Stimulated activated CD4-positive, alpha-beta T cell treated with anti-CD3 and anti-CD28 coated beads, Interleukin-12 subunit alpha, Interleukin-12 subunit beta, amount 100 ng/mL, for 4 hours (primary cell): ENCODE results near the gene SLC2A4.
A peak's percentile ranks its signal among the peaks of the same experiment; 100 is the strongest.
"Not testable (repeated sequence)": the region's sequence is repeated elsewhere in the genome, so short reads cannot be mapped to it uniquely, and the experiment has no call there.

Source experiments
- DNase-seq: peaks from one replicate; pipeline ENCODE4 v3.0.0-alpha.2; 2020

SLC2A4 gene

DNA sequence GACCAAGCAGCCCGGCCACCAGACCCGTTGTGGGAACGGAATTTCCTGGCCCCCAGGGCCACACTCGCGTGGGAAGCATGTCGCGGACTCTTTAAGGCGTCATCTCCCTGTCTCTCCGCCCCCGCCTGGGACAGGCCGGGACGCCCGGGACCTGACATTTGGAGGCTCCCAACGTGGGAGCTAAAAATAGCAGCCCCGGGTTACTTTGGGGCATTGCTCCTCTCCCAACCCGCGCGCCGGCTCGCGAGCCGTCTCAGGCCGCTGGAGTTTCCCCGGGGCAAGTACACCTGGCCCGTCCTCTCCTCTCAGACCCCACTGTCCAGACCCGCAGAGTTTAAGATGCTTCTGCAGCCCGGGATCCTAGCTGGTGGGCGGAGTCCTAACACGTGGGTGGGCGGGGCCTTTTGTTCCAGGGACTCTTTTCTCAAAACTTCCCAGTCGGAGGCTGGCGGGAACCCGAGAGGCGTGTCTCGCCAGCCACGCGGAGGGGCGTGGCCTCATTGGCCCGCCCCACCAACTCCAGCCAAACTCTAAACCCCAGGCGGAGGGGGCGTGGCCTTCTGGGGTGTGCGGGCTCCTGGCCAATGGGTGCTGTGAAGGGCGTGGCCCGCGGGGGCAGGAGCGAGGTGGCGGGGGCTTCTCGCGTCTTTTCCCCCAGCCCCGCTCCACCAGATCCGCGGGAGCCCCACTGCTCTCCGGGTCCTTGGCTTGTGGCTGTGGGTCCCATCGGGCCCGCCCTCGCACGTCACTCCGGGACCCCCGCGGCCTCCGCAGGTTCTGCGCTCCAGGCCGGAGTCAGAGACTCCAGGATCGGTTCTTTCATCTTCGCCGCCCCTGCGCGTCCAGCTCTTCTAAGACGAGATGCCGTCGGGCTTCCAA lies at the start of gene SLC2A4:
Gene SLC2A4, plus strand, starts transcription at position 645 of the 879 bp plus-strand sequence. Its CDS starts 217 bp downstream, at position 862.
- peak; percentile 91 for DNase-seq

DNA sequence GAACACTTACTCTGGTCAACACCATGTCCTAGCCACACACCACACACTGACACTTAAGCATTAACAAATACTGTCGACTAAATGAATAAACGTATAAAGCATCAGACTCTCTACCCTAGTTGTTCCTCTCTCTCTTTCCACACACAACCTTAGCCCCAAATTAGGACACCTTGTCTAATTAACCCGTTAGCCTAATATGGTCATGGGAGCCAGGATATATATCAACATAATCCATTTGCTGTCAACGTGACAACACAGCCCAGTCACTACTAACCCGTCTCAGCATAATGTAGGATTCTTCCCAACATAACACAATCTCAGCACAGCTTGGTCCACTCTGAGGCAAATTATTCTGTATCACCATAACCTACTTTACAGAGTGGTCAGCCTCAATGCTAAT lies 49.4 kb upstream of the SLC2A4 start:
- DNase-seq, result no peak

DNA sequence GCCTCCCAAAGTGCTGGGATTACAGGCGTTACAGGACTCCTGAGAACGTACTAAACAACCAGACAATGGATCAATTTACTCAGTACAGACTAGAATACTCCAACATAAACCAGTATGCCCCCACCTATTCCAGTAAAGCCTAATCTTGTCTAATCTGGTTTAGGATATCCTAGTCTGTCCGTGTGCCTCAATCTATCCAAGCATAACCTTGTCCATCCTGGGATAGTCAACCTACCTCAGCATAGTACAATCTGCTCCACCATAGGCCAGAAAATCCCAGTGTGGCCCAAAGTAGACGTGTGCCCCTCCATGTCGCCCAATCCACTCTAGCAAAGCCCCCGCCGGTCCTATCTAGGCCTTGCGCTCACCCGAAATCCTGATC lies 47.8 kb upstream of the SLC2A4 start:
- DNase-seq, result no peak

DNA sequence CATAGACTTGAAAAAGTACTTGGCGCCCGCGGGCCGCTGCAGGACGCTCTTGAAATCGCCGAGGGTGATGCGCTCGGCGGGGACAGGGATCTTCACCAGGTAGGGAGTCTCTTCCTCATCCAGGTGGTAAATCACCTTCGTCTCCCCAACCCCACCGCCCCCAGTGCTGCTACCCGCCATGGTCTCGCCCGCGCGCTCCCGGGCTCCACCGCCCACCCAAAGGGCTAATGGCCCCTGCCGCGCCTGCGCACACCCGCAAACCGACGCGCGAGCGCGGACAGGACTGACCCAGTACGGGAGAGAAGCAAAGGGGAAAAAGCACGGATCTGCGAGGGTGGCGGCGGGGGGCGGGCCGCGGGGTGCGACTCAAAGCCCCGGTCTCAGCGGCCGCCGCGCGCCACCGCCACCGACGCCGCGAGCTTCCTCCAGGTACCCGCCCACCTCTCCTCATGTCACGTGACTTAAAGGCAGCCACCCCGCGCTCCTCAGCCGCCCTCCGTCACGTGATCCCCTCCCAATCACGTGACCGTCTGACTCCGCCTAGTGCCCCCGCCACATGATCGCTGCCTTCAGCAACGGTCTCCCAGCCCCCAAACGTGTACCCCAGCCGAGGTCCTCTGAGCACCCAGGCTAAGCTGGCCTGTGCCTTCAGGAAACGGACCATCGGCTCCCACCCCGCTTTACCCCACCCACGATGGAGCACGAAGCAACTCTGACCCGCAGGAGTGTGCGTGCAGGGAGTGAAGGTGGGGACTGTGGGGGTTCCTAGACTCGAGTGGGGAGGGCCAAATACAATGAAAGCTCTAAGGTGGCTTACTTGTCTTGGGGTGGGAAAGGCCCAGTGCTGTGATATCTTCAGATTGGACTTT lies 47.2 kb upstream of the SLC2A4 start, which contains the start of gene DVL2:
Gene DVL2, minus strand, starts transcription at position 435 of the 869 bp plus-strand sequence. Its CDS starts 255 bp downstream, at position 180.
- DNase-seq, result peak; percentile 93

DNA sequence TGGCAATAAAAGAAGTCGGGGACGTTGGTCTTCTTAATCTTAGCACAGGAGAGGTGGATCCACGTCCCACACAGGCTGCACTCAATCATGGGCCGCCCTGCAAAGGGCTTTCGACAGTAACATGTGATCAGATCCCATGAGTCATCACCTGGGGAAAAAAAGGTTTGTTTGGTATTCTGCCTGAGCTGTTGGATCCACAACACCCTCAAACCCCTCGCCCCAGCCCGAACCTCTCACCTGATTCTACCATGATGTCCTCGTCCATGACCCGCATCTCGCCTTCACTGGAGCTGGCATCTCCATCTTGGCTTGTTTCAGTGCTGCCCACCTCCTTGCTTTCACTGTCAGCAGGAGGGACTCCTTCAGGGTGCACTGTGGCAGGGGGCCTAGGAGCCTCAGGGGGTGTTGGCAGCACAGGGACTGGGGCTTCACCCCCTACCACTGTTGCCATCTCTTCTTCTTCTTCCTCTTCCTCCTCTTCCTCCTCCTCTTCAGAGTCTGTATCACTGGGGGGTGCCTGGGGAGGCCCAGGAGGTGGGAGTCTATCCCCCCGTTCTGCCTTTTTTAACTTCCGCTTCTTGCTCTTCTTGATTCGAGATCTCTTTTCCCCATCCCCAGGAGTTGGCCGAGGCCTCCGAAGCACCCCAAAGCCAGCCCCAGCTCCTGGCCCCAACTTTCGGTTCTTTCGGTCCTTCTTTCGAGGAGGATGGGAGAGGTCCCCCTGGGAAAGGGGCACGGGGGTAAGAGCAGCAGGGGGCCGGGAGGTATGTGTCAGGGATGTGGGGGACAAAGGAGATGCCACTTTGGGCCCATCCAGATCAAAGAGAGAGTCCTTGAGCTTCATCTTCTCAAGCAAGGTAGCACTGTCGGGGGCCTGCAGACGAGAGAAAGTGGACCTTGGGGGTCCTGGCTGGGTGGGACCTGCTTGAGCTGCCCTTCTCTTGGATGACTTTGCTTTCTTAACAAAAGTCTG lies 45.5 kb upstream of the SLC2A4 start:
- DNase-seq, result no peak

DNA sequence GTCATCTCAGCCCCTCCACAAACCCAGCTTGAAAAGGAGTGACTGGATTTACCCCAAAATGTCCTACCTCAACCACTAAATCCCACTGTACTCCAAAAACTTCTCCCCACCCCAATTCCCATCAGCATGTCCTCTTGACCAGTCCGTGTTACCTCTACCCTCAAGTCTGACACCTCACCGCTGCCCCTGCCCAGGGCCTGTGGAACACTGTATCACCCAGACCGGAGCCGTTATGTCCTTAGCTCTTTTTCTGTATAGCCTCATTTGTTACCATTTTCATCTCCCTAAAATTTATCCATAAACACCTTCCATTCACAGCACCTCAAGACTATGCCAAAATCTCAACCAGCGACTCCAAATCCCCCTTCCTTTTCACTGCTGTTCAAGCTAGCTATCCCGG lies 44.7 kb upstream of the SLC2A4 start:
- no peak for DNase-seq

DNA sequence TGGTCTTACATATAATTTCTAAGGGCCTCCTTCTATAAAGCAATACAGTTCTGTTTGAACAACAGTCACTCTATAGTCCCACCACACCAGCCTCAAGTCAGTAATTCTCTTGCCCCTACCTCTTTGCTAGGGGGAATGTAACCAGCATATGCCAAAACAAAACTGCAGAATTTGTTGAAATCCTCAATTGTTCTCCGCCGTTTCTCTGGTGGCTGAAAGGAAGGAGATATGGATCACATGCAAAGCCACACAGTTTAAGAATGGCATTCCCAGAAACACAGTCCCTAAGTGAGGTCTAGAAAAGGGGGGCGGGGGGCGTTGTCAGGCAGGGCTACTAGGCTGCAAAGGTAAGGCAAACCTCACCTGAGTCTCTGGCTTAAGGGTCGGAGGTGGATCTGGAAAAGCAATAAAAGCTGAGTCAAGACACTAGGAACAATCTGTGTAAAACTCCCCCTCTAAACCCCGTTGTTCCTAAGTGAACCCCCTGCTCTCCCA lies 44.2 kb upstream of the SLC2A4 start:
- DNase-seq, result no peak

DNA sequence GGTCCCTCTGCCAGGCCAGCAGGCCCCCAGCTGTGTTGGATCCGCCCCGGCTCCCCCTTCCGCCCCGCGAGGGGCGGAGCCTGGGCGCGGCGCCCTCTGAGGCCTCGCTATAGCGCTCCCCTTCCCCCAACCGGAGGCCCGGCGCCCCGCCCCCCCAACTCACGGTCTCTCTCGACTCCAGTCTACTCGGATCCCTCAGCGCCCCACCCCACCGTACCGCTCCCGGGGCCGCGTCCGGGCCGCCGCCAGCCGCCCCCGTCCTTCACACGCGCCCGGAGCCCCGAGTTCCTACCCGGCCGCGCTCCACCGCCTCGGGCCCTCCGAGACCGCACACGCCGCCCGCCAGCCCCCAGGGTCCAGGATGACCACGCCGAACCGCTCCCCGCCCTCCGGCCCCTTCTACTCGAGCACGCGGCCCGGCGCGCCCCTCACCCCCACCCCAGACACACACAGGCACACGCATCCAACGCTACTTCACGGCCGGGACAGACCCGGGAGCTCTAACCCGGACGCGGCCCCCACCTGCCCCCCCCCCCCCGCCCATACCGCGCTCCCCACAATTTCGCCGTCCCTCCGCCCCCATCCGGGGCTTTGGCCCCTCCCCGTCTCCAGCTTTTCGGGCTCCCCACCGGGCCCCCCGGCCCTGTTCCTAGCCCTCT lies 43.6 kb upstream of the SLC2A4 start:
- DNase-seq, result peak; percentile 91

DNA sequence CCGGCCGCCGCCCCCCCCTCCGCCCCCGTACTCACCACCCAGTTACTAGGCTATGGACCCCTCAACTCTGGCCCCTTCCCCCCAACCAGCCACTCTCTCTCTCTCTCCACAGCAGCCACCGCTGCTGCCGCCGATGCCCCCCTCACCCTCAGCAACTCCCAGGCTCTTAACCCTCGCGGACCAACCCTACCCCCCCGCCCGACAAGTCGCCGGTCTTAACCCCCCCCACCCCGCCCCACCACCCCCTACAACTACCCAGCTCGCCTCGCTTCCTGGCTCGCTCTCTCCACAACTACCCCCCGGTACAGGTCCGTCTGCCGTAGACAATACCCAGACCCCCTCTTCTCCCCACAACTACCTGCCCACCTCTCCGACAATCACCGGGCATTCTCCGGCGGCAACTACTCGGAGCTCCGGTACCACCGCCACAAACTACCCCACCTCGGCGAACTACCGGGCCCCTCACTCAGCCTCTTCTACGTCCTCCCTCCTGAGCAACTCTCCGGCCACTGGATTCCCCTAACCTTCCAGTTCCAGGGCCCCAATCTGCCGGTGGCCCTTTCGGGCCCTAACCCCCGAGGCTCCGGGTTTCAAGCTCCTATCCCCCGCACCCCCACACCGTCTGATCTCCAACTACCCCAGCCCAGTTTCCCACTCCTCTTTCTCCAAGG lies 43.0 kb upstream of the SLC2A4 start:
- peak; percentile 41 for DNase-seq

DNA sequence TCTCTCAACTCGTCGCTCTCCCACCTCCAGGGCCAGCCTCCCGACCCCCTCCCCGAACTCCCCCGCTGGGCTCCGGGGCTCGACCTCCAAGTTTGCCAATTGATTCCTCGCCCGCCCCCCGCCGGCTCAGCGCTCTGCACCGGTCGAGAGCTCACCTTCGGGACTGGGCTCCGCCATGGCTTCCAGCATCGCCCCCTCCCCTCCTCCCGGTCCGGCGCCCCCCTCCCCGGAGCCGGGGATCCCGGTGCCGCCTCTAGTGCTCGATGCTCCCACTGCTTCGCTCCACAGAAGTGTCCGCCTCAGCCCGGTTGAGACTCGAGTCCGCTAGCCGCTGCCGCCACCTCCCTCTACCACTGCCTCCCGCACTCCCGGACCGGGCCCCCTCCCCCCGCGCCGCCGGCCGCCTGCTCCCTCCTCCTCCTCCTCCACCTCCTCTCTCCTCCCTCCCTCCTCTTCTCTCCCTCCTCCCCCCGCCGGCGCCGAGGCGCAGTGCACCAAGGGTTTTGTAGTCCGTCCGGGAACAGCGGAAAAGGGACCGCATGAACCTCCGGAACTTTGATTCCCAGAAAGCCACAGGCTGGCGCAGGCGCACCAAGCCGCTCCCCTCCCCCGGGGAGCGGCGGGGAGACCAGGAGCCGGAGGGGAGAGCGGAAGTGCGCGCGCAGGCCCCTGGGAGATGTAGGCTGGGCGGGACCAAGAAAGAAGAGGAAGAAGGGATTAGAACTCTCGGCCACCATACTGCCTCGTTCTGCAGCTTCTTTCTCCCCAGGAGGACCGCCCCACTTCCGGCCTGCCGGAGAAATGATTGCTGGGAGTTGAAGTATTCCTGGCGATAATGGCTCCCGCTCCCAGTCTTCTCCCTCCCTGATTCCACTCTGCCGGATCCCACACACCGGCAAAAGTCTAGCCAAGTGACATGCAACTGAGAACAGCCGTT lies 42.2 kb upstream of the SLC2A4 start, which contains the start of gene PHF23:
Gene PHF23, minus strand, starts transcription at position 367 of the 937 bp plus-strand sequence. Its CDS starts 178 bp downstream, at position 189.
- peak; percentile 97 for DNase-seq

DNA sequence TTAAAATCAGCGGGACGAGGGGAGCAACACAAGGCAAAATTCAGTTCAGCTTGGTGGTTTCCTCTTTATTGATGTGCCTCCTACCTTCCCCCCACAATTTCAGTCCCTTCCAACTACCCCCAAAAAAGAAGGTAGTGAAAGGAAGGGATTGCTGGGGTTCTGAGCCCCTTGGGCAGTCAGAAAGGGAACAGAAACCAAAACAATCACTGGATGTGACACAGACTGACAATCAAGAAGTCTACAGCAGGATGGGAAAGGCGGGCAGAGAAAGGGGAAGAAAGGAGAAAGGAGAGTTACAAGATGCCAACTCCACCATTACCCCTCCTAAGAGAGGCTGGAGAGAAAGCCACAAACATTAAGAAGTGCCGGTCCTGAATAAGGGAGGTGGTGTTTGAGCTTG lies 41.1 kb upstream of the SLC2A4 start:
- DNase-seq, result no peak

DNA sequence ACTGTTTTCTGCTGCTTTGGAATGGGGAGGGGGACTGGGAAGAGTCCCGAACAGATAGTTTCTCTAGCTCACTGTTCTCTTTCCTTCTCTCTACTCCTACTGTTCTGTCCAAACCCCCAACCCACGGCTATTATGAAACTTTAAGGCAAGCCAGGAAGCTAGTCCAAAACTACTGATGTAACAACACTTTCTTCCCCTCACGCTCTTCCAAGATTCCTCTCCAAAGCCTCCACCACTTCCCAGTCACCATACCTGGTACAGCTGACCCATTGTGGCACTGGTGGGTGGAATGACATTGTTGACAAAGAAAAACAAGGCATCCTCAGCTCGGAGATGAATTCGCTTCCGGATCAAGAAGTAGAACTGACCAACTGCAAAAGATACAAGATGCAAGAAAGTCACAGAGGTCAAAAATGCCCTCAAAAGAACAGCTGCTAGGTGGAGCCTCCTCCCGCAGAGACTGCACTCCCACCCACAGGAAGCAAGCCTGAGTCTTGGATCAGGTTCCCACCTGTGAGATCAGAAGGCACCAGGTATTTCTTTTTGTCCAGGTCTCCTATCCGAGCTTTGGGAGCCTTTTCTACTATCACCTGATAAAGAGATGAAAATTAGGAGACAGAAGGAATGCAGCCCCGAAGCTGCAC lies 40.3 kb upstream of the SLC2A4 start:
- no peak for DNase-seq

DNA sequence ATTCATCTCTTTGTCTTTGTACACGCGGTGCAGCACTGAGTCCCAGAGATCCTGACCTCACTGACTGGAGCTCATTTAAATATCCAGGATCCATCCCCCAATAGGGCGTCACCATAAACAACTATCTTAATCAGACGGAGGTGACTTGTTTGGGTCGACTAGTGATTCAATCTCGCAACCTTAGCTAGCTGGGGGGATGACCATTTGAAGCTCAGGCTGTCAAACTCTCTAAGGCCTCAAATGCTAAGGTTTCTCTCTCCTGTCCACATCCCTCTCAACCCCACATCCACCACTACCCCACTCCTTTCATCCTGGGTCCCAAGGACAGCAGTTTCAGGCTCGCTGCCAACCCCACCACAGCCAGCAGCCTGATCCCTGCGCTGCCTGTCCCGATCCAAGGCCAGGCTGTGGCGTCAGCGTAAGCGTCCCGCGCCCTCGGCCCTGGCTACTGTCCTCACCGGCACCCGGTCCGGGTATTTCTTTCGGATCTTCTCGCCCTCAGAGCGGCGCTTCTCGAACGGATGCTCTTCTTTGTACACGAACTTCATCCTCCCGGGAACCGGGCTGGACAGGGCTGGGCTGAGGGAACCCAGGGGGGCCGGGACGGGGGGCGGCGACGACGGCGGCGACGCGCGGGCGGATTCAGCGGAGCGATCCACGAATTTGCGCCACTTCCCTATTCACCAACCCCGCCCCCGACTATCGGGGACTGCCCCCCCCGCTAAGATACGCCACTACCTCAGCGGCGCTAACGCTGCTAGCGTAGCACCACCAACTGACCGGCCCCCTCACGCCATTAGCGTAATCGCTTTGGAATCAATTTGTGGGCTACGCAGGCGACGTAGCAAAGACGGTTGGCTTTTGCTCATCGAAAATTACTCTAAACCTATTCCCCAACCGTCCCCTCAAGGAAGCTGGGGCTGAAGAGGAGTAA lies 39.5 kb upstream of the SLC2A4 start, which contains the start of gene GABARAP:
Gene GABARAP, minus strand, starts transcription at position 667 of the 934 bp plus-strand sequence. Its CDS starts 119 bp downstream, at position 548.
- peak; percentile 92 for DNase-seq

DNA sequence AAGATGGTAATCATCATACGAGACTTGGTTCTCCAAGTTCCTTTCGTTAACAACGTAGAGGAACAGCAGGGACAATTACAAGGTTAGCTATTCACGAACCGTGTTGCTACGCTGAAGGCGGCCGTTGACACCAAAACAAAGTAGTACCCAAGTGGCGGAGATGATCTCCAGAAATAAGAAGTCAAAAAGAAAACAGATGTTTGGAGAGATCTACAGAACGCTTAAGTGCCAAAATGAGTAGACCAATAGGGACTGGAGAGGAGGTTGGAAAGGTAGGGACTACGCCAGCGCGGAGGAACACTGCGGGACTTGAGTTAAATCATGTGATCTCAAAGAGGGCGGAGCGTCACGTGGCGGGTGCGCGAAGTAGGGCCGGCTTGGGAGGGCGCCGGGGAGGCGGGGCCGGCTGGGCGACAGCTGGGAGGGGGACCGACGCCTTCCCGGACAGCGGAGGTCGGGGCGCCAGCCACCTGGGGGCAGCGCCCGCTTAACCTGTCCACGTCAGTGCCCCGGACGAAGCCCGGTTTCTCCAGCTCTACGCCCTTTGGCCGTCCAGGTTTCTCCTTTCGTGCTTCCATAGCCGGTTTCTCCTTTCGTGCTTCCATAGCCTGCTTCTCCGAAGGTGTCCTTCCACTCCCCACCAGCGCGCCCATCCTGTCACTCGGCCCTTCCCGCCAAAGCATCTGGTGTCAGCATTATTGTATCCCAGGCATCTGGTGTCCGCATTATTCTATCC lies 38.6 kb upstream of the SLC2A4 start:
- peak; percentile 89 for DNase-seq

DNA sequence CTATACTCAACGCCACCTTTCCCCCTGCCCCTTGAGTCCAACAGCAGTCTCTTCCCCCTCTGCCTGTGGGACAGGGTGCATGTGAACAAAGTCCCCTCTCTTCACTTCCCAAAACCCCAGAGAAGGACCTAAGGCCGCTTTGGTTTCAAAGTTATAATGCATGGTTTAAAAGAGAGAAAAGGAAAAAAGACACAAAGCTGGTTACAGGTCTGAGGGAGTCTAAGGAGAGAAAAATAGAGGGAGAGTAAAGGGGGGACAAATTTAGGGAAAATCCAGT lies 38.1 kb upstream of the SLC2A4 start:
- DNase-seq, result no peak

DNA sequence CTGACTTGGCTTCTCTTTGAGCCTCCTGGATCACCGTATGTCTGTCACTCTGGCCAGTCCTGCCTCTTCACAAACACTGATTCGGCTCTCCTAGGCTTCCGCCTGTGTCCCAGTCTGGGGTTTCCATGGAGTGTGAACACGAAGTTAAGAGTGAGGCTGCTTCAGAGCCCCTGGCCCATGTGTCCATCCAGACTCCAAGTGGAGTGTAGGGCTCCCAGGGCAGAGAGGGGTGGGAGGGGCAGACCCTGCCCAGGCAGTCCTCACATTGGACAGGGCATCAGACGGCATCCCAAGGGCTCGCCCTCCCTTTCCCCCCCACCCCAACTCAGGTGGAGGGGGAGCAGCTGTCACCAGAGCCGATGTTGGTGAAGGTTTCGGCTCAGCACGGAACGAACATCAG lies 37.7 kb upstream of the SLC2A4 start:
- DNase-seq, result not testable (repeated sequence)

DNA sequence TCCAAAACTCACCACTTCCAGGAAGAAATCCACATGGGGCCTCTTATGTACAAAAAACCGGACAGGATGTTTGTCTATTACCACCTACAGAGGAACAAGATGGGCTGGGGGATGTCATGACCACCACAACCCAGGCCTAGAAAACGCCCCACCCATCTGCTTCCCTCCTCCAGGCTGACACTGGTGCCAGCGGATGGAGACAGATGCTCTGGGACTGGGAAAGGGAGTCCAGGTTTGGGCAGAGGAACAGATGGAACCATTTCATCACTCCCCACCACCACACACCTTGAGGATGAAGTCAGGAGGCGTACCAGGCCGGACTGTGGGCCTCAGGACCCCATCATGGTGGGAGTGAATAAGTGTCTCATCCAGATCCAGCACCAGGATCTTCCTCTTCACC lies 34.7 kb upstream of the SLC2A4 start:
- DNase-seq, result no peak
